NCI-H82 treated with DMSO at 0.1 percent for 48 hours (cell line): Measurements from ENCODE around the gene NPEPPS.
"Not testable (repeated sequence)": the region's sequence is repeated elsewhere in the genome, so short reads cannot be mapped to it uniquely, and the experiment has no call there.

ENCODE experiments used
- DNase-seq: peaks from one replicate; lab custom pipeline; 2025; ENCODE audit not compliant: unreplicated experiment; lab: John Stamatoyannopoulos, UW

Gene NPEPPS, protein sequence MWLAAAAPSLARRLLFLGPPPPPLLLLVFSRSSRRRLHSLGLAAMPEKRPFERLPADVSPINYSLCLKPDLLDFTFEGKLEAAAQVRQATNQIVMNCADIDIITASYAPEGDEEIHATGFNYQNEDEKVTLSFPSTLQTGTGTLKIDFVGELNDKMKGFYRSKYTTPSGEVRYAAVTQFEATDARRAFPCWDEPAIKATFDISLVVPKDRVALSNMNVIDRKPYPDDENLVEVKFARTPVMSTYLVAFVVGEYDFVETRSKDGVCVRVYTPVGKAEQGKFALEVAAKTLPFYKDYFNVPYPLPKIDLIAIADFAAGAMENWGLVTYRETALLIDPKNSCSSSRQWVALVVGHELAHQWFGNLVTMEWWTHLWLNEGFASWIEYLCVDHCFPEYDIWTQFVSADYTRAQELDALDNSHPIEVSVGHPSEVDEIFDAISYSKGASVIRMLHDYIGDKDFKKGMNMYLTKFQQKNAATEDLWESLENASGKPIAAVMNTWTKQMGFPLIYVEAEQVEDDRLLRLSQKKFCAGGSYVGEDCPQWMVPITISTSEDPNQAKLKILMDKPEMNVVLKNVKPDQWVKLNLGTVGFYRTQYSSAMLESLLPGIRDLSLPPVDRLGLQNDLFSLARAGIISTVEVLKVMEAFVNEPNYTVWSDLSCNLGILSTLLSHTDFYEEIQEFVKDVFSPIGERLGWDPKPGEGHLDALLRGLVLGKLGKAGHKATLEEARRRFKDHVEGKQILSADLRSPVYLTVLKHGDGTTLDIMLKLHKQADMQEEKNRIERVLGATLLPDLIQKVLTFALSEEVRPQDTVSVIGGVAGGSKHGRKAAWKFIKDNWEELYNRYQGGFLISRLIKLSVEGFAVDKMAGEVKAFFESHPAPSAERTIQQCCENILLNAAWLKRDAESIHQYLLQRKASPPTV

DNA sequence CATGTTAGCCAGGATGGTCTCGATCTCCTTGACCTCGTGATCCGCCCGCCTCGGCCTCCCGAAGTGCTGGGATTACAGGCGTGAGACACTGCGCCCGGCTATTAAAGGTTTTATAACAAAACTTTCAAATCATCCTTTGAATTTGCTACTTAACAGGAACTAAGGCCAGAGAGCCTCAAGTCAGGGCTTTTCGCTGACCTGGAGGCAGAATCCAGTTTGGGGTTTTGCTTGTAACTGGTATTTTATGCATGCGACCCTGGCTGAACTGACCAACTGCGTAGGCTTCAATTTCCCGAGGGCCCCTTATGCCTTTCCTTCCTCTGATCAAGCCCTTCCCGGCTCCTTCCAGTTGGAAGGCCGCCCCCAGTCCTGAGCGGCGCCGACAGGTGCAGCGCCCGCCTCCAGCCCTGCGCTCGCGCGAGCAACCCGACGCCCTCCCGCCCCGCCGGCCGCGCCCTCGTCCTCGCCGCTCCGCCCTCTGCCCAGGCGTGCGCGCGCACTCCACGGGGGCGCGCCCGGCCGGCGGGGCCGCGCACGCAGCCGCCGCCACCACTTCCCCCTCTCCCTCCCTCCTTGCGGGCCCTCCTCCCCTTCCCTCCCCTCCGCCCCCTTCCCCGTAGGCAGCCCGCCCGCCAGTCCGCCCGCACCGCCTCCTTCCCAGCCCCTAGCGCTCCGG, at the start of gene NPEPPS:
NPEPPS (plus strand) TSS at position 552 of the 676 bp plus-strand sequence. CDS start 193 bp downstream, outside the sequence.
- DNase-seq = peak; percentile 45

DNA sequence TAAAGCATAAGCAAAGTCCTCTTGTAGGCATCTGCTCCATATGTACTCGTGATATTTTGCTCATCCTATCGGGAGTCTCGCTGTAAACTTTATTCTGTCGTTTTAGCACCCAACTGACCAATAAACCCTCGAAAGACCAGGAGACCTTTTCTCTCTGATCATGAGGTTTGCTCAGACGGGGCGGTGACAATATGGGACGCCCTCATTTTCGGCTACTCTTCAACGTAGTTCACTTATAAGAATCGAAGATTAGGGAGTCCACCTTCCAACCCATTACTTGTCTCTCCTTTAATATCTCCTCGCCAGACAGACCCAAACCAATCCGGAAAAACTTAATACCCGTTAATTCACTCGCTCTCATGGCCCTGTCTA, 39.1 kb upstream of the NPEPPS start:
- not testable (repeated sequence) for DNase-seq

DNA sequence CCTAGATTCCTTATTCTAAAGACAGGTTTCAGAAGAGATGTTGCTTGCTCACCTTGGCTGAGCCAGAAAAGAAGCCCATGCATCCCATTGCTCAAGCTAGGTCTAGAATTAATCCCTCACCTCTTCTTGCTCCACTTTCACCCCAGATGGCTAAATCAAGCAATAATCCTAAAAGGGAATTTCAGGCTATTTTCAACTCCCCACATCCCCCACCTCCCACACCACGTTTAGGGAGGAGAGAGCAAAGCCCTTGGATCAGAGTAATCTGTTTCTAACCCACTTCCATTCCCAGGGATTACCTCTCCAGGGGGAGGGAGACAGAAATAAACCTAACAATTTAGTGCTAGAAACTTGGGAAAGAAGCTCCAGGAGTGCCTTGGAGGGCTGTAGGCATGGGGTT, 31.8 kb upstream of the NPEPPS start:
- DNase-seq = not testable (repeated sequence)

DNA sequence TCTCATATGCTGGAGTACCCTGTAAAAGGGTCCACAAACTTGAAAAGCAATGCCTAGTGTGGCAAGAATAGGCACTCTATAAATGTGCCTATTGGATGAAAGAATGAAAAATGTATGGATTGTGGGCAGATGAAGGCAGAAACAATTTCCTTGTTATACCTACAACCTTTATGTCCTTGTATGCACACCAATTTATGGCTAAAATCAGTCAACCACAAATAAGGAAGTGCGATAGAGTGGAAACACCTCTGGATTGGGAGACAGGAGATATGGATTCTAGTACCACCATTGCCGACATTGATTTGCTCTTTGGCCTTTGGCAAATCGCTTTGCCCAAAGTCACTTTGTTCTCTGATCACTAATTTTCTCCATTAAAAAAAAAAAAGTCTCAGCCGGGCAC, 31.4 kb upstream of the NPEPPS start:
- not testable (repeated sequence) for DNase-seq

DNA sequence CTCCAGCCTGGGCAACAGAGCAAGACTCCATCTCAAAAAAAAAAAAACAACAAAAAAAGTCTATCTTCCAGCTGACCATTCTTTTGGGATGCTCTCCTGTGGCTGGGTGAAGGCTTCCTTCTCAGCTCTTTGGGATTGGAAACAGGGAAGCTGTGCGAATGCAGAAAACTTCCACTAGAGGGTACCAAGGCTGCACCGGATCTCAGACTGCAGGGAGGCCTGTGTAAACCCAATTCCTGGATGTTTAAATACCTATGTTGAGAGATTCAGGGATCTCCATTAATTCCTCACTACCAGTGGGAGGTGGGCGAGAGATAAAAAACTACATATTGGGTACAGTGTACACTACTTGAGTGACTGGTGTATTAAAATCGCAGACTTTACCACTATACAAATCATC, 30.3 kb upstream of the NPEPPS start:
- not testable (repeated sequence) for DNase-seq

DNA sequence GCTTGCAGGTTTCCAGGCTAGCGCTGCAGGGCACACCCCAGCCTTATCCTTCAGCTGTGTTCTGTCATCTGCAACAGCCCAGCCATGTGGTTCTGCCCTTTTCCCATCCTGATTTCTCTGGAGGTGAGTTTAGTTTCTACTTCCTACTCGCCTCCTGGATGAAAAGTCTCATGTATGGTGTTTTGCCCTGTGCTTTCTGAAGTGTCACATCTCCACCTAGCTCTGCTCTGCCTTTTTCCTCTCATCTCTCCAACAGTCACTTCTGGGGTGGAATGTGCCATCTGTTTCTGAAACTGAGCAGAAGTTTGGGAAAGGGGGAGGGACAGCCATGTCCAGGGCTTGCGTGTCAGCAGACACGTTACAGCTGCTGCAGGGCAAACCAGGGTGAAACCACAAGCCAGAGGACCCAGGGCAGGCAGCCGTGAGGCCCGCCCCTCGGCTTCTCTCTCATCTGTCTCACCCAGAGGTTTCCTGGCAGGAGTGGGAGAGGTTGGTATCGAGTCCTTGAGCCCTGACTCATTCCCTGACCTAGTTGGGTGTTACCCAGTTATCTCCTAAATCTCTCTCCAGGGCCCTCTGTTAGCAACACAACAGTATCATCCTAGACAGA, 28.7 kb upstream of the NPEPPS start:
- not testable (repeated sequence) for DNase-seq

DNA sequence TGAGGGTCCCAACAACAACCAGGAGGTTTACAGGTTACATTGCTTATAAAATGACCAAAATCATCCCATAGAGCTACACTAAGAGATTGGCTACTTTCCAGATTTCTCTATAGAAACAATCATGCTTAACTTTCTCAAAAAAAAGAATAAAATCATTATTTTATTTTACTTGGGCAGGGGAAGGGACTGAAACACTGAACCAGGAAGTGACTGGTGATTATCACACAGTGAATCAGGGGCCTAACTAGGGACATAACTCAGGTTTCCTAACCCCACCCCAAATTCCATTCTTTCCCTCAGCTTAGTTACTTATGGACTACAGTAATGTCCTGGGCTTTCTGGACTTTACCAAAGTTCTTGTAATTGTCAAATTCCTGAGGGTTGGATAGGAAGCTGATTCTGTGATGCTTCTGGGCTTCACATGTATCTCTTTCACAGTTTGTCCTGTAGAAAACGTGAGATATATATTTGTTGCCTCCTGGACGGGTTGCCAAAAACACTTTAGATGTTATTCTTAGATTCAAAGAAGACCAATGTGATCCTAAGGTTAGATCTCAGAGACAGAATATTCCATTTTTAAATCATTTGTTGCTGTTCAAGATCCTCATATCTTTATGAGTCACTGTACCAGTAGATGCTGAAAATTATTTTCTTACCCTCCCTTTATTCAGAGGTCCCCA, 28.0 kb upstream of the NPEPPS start:
- not testable (repeated sequence) for DNase-seq

DNA sequence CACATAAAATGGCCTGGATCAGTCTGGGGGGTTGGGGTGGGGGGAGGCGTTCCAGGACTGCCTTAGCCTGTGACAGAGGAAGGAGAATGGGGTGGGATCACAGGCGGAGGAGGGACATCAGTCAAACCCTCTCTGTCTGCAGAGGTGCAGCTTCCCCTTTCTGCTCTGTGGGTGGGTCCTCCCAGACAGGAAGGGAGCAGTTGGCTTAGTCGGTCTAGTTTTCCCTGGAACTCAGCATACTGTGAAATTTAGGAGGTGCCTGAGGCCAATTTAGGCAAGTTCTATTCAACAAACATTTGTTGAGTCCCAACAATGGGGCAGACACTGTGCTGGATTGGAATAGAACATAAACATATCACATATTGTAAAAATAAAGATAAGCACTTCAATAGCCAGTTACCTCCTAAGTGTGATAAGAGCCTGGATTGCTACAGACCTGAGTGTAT, 19.2 kb upstream of the NPEPPS start:
- DNase-seq = not testable (repeated sequence)

DNA sequence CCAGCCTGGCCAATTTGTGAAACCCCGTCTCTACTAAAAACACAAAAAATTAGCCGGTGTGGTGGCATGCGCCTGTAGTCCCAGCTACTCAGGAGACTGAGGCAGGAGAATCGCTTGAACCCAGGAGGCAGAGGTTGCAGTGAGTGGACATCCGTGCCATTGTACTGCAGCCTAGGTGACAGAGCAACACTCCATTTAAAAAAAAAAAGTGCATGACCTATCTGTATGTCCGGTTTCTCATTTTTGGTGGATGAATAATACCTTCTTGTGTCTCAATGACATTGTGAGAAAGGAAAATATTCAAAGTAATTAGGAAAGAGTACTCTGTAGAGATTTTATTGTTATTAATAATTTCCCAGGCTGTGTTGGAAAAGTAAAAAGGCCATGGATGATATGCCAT, 17.6 kb upstream of the NPEPPS start:
- not testable (repeated sequence) for DNase-seq

DNA sequence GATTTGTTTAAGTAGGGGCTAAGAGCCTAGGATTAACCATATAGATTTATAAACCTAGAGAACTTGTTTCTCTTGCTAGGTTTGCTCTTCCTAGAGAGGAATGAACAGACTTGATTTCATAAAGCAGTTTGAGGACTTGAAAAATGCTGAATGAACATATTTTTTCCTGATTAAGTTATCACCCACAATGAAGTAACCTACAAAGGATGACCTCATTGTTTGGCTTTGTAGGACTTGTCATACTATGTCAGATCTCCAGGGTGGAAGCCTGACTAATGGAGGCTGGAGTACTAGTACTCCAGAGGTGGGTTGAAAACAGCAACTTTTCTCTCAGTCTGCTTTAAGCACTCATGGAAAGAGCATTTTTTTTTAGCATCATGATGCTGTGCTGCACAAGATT, 12.0 kb upstream of the NPEPPS start:
- not testable (repeated sequence) for DNase-seq

DNA sequence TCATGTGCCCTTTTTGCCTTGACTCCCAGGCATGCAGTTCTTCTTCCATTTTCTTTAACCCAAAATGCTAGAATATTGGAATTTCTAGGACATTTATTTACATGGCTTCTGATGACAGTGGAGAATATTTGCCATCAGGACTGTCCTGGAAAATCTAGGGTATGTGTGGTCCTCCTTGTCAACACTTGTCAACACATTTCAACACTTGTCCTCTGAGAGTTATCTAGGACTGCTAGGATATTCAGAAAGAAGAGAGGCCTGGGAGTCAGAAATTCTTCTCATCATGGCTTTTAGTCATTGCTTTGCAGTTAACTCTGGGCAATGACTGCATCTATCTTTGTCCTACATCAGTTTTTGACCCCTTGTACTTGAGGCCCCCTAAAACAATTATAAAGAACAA, 11.5 kb upstream of the NPEPPS start:
- DNase-seq = not testable (repeated sequence)

DNA sequence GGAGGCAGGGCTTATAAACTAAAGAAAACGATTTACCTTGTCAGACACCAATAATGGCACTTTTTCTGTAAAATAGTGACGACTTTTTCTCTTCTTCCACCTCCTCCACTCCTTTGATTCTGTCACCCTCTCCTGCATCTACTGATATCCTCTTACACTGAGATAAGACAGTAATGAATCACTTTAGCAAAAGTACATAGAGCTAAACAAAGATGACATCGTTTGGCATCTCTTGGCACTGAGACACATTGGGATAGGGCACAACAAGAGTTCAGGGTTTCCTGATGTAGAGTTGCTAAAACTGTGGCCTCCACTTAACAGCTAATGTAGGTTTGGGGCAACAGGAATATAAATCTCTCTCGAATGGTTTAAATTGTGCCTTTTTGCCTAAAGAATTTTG, 10.6 kb upstream of the NPEPPS start:
- DNase-seq = not testable (repeated sequence)

DNA sequence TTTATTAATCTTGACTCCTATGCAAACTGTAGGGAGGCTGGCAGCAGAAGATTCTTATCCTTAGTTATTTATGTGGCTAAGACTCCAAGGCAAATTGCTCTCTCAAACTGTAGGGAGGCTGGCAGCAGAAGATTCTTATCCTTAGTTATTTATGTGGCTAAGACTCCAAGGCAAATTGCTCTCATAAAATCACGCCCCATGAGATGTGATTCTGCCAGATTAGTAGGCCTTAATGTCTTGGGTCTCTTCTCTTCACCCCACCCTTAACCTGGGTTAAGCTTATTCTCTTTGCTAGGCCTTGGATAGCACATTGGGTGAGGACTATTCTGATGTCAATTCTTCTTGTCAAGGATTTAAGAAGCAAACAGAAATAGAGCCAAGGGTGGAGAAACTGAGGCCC, 9.5 kb upstream of the NPEPPS start:
- DNase-seq = not testable (repeated sequence)

DNA sequence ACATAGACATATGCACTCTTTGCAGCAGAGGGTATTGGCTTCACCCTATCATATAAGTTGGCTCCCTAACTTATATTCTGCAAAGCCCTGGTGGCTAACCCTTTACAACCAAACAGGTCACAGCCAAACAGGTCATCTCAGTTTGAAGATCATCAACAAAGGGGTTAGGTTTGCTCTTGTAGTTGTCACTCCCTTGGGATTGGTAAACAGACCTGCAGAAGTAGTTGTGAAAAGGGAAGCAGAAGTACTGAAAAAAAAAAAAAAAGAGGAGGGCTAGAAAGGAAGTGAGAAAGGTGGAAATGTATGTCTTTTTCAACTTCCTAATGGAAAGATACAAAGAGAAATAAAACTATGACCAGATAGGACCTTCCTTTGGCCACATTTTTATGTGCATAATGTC, 8.6 kb upstream of the NPEPPS start:
- not testable (repeated sequence) for DNase-seq

DNA sequence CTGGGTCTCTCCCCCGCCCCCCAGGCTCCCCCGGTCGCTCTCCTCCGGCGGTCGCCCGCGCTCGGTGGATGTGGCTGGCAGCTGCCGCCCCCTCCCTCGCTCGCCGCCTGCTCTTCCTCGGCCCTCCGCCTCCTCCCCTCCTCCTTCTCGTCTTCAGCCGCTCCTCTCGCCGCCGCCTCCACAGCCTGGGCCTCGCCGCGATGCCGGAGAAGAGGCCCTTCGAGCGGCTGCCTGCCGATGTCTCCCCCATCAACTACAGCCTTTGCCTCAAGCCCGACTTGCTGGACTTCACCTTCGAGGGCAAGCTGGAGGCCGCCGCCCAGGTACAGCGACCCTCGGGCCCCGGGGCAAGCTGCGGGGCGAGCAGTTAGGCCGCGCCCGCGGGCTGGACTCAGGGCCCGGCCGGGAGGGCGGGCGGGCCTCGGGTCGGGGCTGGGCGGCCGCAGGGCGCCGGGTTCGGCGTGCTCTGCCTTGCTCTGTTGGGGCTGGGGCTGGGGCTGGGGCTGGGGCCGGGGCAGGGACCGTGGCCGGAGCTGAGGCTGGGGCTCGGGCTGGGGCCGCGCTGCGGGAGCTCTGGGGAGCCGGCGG, 419 bp downstream of the NPEPPS start:
- DNase-seq = not testable (repeated sequence)

DNA sequence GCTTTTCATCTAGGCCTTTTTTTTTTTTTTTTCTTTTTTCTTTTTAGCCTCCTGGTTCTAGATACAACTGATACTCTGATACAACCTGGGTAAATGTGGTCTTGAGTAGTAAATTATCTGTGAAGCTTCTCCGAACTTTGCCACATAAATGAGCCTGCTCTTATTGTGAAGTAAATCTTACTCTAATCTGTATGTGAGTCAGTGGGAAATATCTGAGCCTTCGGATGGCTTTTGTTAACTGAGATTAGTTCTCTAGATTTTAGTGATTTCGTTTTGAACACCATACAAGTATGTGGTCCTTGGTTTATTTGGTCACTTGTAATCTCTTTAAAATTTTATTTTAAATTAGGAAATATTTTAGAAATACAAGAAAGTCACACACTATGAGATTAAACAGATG, 8.2 kb downstream of the NPEPPS start:
- not testable (repeated sequence) for DNase-seq

DNA sequence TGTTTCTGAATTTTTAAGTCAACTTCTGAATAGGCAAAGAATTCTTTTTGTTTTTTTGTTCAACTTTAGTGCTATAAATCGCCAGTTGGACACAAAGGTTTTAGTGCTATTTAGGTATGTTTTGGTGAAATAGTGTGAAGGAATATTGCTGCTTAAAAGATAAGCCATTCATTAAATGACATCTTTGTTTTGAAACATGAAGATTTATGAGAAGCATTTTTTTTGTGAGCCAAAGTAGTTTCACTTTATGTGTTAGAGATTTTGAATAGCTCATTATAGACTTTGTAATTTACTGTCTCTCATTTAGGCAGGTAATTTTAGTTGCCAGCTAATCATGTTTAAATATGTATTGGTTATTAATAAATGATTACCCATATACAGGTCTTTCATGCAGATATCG, 10.8 kb downstream of the NPEPPS start:
- DNase-seq = not testable (repeated sequence)

DNA sequence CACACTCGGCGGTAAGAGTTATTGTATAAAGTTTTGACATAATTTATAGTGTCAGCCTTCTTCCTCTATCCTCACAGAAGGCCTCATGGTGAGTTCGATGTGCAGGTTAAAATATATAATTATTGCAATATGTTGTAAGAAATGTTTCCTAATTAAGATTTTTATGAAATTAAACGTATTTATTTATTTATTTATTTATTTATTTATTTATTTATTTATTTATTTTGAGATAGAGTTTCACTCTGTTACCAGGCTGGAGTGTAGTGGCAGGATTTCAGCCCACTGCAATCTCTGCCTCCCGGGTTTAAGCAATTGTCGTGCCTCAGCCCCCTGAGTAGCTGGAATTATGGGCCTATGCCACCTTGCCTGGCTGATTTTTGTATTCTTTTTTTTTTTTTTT, 13.4 kb downstream of the NPEPPS start:
- DNase-seq = not testable (repeated sequence)

DNA sequence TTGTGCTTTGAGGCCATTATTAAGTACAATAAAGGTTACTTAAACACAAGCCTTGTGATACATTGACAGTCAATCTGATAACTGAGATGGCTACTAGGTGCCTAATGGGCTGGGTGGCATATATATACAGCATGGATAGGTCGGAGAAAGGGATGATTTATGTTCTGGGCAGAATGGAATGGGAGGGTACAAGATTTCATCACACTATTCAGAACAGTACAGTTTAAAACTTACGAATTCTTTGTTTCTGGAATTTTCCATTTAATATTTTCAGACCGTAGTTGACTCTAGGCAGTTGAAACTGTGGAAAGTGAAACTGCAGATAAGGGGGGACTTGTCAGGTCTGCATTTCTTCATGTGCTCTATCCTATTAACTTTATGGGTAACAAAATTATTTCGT, 23.8 kb downstream of the NPEPPS start:
- not testable (repeated sequence) for DNase-seq

DNA sequence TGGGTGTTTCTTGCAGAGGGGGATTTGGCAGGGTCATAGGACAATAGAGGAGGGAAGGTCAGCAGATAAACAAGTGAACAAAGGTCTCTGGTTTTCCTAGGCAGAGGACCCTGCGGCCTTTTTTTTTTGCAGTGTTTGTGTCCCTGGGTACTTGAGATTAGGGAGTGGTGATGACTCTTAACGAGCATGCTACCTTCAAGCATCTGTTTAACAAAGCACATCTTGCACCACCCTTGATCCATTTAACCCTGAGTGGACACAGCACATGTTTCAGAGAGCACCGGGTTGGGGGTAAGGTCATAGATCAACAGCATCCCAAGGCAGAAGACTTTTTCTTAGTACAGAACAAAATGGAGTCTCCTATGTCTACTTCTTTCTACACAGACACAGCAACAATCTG, 25.2 kb downstream of the NPEPPS start:
- not testable (repeated sequence) for DNase-seq
